ENCODE measurements around the gene DDC. TPM values are rescaled to one million over a fixed set of nuclear protein-coding genes. Genes with fewer than 3 reads are reported as not detected.

Gene DDC
- total RNA-seq, 5 donors from 2014 or later (not counting 1 experiment from before 2014, with no cell fraction given): not detected

DNA sequence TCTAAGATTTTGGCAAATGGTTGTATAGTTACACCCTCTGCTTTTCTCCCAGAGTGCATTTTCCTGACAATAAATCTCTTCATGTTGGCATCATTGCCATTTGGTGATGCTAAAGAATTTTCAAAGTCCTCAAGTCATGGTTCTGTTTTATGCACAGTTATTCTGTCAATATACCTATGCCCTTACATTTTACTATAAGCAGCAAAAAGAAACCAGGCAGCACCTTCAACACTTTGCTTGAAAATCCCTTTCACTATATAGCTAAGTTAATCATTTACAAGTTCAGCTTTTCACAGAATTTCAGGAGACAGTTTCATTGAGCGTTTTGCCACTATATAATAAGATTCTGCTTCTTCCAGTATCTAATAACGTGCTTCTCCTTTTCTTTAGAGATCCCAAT, 137.7 kb downstream of the DDC start:
- POLR2A ChIA-PET: interaction anchor here in 1 of 2 donors (0.8 kb wide), 1 partner anchor 359 kb away, joined by 6 read pairs; no protein-coding TSS in a partner anchor

GRCh38 chr7:50426280-50427045, 138.7 kb downstream of the DDC start:
- H3K36me3 Mint-ChIP-seq: no peaks in the 10 kb centered on the region
- H3K27ac ChIP-seq (ENCODE audit: low read length): no peak overlapping the region
- CTCF ChIA-PET: interaction anchor here in 1 of 2 donors (1.4 kb wide), 1 partner anchor 9 kb away, joined by 5 read pairs; no protein-coding TSS in a partner anchor
- no peaks in the 10 kb centered on the region for H3K36me3 ChIP-seq (ENCODE audit: control insufficient read depth in 2 of 2, extremely low read depth in 1 of 2, insufficient read depth in 1 of 2, low read length in 1 of 2)
- H3K4me1 Mint-ChIP-seq: no peaks in the 10 kb centered on the region
- no peak overlapping the region for H3K4me3 Mint-ChIP-seq
- H3K9me3 Mint-ChIP-seq: no peaks in the 10 kb centered on the region
- no peak for ATAC-seq (replicated peaks in 1 of 4)
- DNase-seq: no peak
- 100% methylated on average over 2 of the region's 5 CpGs for WGBS (ENCODE audit: insufficient coverage)
- H3K9me3 ChIP-seq: no peaks in the 10 kb centered on the region
- POLR2A ChIA-PET: no interaction called here
- H3K4me1 ChIP-seq (ENCODE audit: control insufficient read depth in 1 of 2, extremely low read depth in 1 of 2, insufficient read depth in 2 of 2, low read length in 2 of 2): no peaks in the 10 kb centered on the region
- no peak overlapping the region for H3K4me3 ChIP-seq (ENCODE audit: control insufficient read depth in 1 of 2, extremely low read depth in 1 of 2, low read length in 1 of 2)
- H3K27ac Mint-ChIP-seq: no peak overlapping the region
- no peaks in the 10 kb centered on the region for H3K27me3 Mint-ChIP-seq
- no peaks in the 10 kb centered on the region for H3K27me3 ChIP-seq (replicated peaks in 1 of 2; ENCODE audit: control insufficient read depth in 2 of 2, extremely low read depth in 1 of 2, insufficient read depth in 2 of 2, low read length in 1 of 2)

More for the DNA sequence above, 137.7 kb downstream of the DDC start:
- Mint-ChIP-seq H3K27ac (no peak overlapping the region), H3K4me1 (no peaks in the 10 kb centered on the region), H3K4me3 (no peak overlapping the region), H3K9me3 (no peaks in the 10 kb centered on the region), H3K27me3 (no peaks in the 10 kb centered on the region), H3K36me3 (no peaks in the 10 kb centered on the region)
- DNase-seq (no peak), ATAC-seq (replicated peaks in 1 of 4) (no peak)
- Histone ChIP-seq H3K36me3 (ENCODE audit: control insufficient read depth in 2 of 2, extremely low read depth in 1 of 2, insufficient read depth in 1 of 2, low read length in 1 of 2) (no peaks in the 10 kb centered on the region), H3K4me1 (ENCODE audit: control insufficient read depth in 1 of 2, extremely low read depth in 1 of 2, insufficient read depth in 2 of 2, low read length in 2 of 2) (no peaks in the 10 kb centered on the region), H3K9me3 (no peaks in the 10 kb centered on the region), H3K27ac (ENCODE audit: low read length) (no peak overlapping the region), H3K4me3 (ENCODE audit: control insufficient read depth in 1 of 2, extremely low read depth in 1 of 2, low read length in 1 of 2) (no peak overlapping the region), H3K27me3 (replicated peaks in 1 of 2; ENCODE audit: control insufficient read depth in 2 of 2, extremely low read depth in 1 of 2, insufficient read depth in 2 of 2, low read length in 1 of 2) (no peaks in the 10 kb centered on the region)
- 93% methylated on average over 2 of the region's 2 CpGs for WGBS (ENCODE audit: insufficient coverage)
- CTCF ChIA-PET: interaction anchor here (1.0 to 1.2 kb wide), 2 partner anchors 9 to 15 kb away, joined by 3 read pairs; no protein-coding TSS in a partner anchor

DNA sequence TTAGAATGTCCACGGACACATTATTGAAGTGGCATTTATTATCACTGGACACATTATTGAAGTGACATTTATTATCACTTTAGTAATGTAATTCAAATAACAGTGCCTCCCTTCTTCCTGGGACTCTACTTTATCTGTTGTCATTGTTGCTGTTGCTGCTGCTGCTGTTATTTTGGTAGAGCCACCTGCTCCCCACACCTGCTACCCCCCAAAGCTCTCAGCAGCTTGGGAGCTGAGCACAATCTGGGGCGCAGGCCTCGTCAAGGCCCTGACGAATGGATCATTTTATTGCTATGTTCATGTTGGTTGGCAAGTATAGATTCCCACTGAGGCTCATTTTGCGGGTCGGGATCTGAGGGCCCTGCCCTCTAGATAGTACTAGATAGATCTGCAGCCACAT, 139.9 kb downstream of the DDC start:
- H3K27me3 ChIP-seq (replicated peaks in 1 of 2; ENCODE audit: control insufficient read depth in 2 of 2, extremely low read depth in 1 of 2, insufficient read depth in 2 of 2, low read length in 1 of 2): no peaks in the 10 kb centered on the region
- POLR2A ChIA-PET: no interaction called here
- Mint-ChIP-seq H3K4me1 (no peaks in the 10 kb centered on the region), H3K27me3 (no peaks in the 10 kb centered on the region), H3K27ac (no peak overlapping the region), H3K9me3 (no peaks in the 10 kb centered on the region), H3K36me3 (no peaks in the 10 kb centered on the region), H3K4me3 (no peak overlapping the region)
- H3K9me3 ChIP-seq: no peaks in the 10 kb centered on the region
- CTCF ChIA-PET: interaction anchor here in 1 of 2 donors (0.6 kb wide), 2 partner anchors 212 to 290 kb away, joined by 3 read pairs; no protein-coding TSS in a partner anchor
- no peak overlapping the region for H3K27ac ChIP-seq (ENCODE audit: low read length)
- H3K36me3 ChIP-seq (ENCODE audit: control insufficient read depth in 2 of 2, extremely low read depth in 1 of 2, insufficient read depth in 1 of 2, low read length in 1 of 2): no peaks in the 10 kb centered on the region
- no peak for ATAC-seq (replicated peaks in 1 of 4)
- H3K4me1 ChIP-seq (ENCODE audit: control insufficient read depth in 1 of 2, extremely low read depth in 1 of 2, insufficient read depth in 2 of 2, low read length in 2 of 2): no peaks in the 10 kb centered on the region
- no peak for DNase-seq
- 93% methylated on average over 3 of the region's 6 CpGs for WGBS (ENCODE audit: insufficient coverage)
- no peak overlapping the region for H3K4me3 ChIP-seq (ENCODE audit: control insufficient read depth in 1 of 2, extremely low read depth in 1 of 2, low read length in 1 of 2)

DNA sequence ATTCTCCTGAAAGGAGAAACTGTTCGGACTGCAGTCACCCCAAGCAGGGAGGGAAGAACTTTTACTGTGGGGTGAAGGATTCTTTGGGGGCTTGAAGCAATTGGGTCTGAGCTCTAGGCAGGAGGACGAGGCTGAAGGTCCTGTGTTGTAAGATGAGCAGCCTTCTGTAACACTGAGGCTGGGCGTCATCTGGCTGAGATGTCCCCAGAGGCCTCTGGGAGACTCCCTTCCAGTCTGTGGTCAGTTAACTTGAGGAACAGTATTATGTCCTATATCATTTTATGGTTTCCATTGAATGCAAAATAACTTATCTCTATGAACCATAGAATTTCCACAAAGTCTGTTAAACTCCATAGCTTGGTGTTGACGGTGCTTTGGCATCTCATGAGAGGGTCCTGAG, 141.3 kb downstream of the DDC start:
- H3K36me3 Mint-ChIP-seq: no peaks in the 10 kb centered on the region
- Histone ChIP-seq H3K4me1 (ENCODE audit: control insufficient read depth in 1 of 2, extremely low read depth in 1 of 2, insufficient read depth in 2 of 2, low read length in 2 of 2) (no peaks in the 10 kb centered on the region), H3K36me3 (ENCODE audit: control insufficient read depth in 2 of 2, extremely low read depth in 1 of 2, insufficient read depth in 1 of 2, low read length in 1 of 2) (no peaks in the 10 kb centered on the region), H3K9me3 (no peaks in the 10 kb centered on the region), H3K4me3 (ENCODE audit: control insufficient read depth in 1 of 2, extremely low read depth in 1 of 2, low read length in 1 of 2) (no peak overlapping the region), H3K27ac (ENCODE audit: low read length) (no peak overlapping the region), H3K27me3 (replicated peaks in 1 of 2; ENCODE audit: control insufficient read depth in 2 of 2, extremely low read depth in 1 of 2, insufficient read depth in 2 of 2, low read length in 1 of 2) (no peaks in the 10 kb centered on the region)
- WGBS (ENCODE audit: insufficient coverage): 67% methylated on average over 1 of the region's 4 CpGs
- ChIA-PET POLR2A (no interaction called here), CTCF (interaction anchor here in 1 of 2 donors (1.0 to 1.4 kb wide), 3 partner anchors 9 to 331 kb away, joined by 3 to 6 read pairs (median 3); partner anchors contain the start of gene ZPBP)
- H3K4me3 Mint-ChIP-seq: no peak overlapping the region
- no peak overlapping the region for H3K27ac Mint-ChIP-seq
- no peak for ATAC-seq (replicated peaks in 1 of 4)
- H3K4me1 Mint-ChIP-seq: no peaks in the 10 kb centered on the region
- no peaks in the 10 kb centered on the region for H3K27me3 Mint-ChIP-seq
- no peaks in the 10 kb centered on the region for H3K9me3 Mint-ChIP-seq
- no peak for DNase-seq

- Mint-ChIP-seq H3K4me1 (peaks cover 0 to 3% (median under 1%) of the 10 kb centered on the region in 3 donors), H3K27ac (no peak overlapping the region), H3K36me3 (no peaks in the 10 kb centered on the region), H3K4me3 (no peak overlapping the region), H3K9me3 (no peaks in the 10 kb centered on the region), H3K27me3 (no peaks in the 10 kb centered on the region)
- ATAC-seq (replicated peaks in 1 of 4) (no peak), DNase-seq (no peak)
- no peak overlapping the region for H3K27ac ChIP-seq (ENCODE audit: low read length)
- peaks cover 0 to 3% of the 10 kb centered on the region in 2 experiments for H3K4me1 ChIP-seq (ENCODE audit: control insufficient read depth in 1 of 2, extremely low read depth in 1 of 2, insufficient read depth in 2 of 2, low read length in 2 of 2)
- no peak overlapping the region for H3K4me3 ChIP-seq (ENCODE audit: control insufficient read depth in 1 of 2, extremely low read depth in 1 of 2, low read length in 1 of 2)
- 86% methylated on average over 3 of the region's 6 CpGs for WGBS (ENCODE audit: insufficient coverage)
- no peaks in the 10 kb centered on the region for H3K36me3 ChIP-seq (ENCODE audit: control insufficient read depth in 2 of 2, extremely low read depth in 1 of 2, insufficient read depth in 1 of 2, low read length in 1 of 2)
- CTCF ChIA-PET: interaction anchor here in 1 of 2 donors (1.0 to 1.2 kb wide), 2 partner anchors 10 to 297 kb away, joined by 3 read pairs; no protein-coding TSS in a partner anchor
- no peaks in the 10 kb centered on the region for H3K9me3 ChIP-seq
- POLR2A ChIA-PET: no interaction called here
- H3K27me3 ChIP-seq (replicated peaks in 1 of 2; ENCODE audit: control insufficient read depth in 2 of 2, extremely low read depth in 1 of 2, insufficient read depth in 2 of 2, low read length in 1 of 2): no peaks in the 10 kb centered on the region
These were observed 142.3 kb downstream of the DDC start for GRCh38 chr7:50422858-50423257.

DNA sequence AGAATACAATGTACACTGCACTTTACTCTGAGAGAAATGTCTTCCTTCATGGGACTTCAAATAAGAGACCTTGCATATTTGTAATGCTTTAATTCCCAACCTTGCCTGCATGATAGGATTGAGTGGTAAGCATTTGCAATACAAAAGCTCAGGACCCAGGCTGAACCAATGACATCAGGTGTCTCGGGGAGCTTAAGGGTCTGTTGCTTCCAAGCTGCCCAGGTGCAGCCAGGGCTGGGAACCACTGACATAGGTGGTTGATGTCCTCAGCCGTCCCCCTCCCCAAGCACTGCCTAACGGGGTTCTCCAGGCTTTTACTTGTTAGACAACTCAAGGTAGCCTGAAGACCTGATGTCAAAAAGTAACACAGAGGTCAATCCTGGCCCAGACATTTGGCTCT, 144.2 kb downstream of the DDC start:
- ChIA-PET CTCF (interaction anchor here (0.5 to 3.6 kb wide), 5 partner anchors 11 to 329 kb away, joined by 3 to 14 read pairs (median 4); no protein-coding TSS in a partner anchor), POLR2A (interaction anchor here (0.6 kb wide), 2 partner anchors 48 to 142 kb away, joined by 3 to 17 read pairs; no protein-coding TSS in a partner anchor)
- Histone ChIP-seq H3K27me3 (replicated peaks in 1 of 2; ENCODE audit: control insufficient read depth in 2 of 2, extremely low read depth in 1 of 2, insufficient read depth in 2 of 2, low read length in 1 of 2) (no peaks in the 10 kb centered on the region), H3K4me1 (ENCODE audit: control insufficient read depth in 1 of 2, extremely low read depth in 1 of 2, insufficient read depth in 2 of 2, low read length in 2 of 2) (peaks cover 6 to 14% of the 10 kb centered on the region in 2 experiments), H3K9me3 (no peaks in the 10 kb centered on the region), H3K36me3 (ENCODE audit: control insufficient read depth in 2 of 2, extremely low read depth in 1 of 2, insufficient read depth in 1 of 2, low read length in 1 of 2) (no peaks in the 10 kb centered on the region), H3K4me3 (ENCODE audit: control insufficient read depth in 1 of 2, extremely low read depth in 1 of 2, low read length in 1 of 2) (no peak overlapping the region), H3K27ac (ENCODE audit: low read length) (no peak overlapping the region)
- DNase-seq: no peak
- Mint-ChIP-seq H3K4me1 (peaks cover 16 to 20% (median 17%) of the 10 kb centered on the region in 3 donors), H3K27me3 (no peaks in the 10 kb centered on the region), H3K36me3 (no peaks in the 10 kb centered on the region), H3K4me3 (no peak overlapping the region), H3K27ac (no peak overlapping the region), H3K9me3 (no peaks in the 10 kb centered on the region)
- no peak for ATAC-seq (replicated peaks in 1 of 4)
- 83% methylated on average over 1 of the region's 3 CpGs for WGBS (ENCODE audit: insufficient coverage)

Measured in T-cell (primary cell).